ENCODE results near the gene TMEM200A.
"Not testable (repeated sequence)": the region's sequence is repeated elsewhere in the genome, so short reads cannot be mapped to it uniquely, and the experiment has no call there.

TMEM200A gene
- total RNA-seq, result 14.5 to 28.0 reads per million in 2 experiments

DNA sequence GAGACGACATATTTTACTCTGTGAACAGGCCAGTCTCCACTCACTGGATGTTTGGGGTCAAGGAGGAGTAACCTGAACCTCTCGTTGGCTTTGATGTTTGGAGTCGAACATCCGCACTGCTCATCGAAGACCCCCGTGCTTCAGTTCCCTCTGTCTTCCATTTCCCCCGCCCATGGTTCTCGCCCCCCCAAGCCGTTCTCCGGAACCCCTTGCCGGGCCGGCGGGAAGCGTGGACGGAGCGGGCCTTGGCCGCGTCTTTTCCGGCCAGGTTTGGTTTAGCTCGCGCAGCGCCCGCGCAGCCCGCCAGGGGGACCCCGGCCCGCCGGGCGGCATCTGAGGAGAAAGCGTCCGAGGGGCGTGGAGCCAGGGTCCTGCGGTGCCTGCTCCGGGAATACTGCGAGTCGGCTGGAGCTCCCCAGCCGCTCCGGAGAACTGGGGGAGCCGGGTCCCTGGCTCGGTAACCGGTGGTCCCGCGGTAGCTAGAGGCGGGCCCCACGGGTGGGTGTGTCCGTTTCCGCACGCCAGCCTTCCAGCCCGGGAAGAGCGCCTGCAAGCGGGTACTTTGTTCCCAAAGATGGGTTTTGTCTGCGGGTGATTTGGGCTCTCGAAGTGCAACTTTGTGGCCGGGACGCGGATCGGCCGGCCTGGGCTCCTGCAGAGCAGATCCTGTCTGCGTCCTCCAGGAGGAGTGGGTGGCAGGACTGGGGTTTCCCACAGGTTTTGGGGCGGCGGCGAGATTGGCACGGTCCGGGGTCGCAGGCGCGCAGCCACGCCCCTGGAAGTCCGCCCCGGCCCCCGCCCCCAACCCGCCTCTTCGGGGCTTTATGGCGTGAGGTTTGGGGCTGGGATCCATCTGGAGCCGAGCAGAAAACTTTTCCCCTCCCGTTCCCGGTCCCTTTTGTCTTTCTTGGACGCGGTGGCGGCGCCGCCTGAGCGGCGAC lies at the start of gene TMEM200A:
Gene TMEM200A (plus strand): TSS at position 852 of the 941 bp plus-strand sequence. CDS start 74,406 bp downstream, outside the sequence.
- no peak for DNase-seq (ENCODE audit: low read depth)

DNA sequence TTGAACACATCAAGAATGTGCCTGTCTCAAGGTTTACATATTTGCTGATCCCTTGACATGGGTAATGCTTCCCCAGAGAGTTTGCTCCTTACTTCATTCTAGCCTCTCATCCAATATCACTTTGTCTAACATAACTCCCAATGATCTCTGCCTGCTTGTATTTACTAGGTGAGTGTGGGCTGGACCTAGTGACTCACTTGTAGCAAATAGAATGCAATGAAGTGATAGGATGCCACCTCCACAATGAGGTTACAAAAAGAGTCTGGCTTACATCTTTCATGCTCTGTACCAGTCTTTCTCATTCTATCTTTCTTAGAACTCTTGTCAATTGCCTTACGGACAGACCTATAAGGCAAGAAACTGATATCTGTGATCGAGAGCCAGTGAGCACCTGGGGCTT lies 44.9 kb upstream of the TMEM200A start:
- no peak for DNase-seq (ENCODE audit: low read depth)

- DNase-seq (ENCODE audit: low read depth), result peak; percentile 38
Observed at GRCh38 chr6:130322673-130323268, 43.0 kb upstream of the TMEM200A start.

DNA sequence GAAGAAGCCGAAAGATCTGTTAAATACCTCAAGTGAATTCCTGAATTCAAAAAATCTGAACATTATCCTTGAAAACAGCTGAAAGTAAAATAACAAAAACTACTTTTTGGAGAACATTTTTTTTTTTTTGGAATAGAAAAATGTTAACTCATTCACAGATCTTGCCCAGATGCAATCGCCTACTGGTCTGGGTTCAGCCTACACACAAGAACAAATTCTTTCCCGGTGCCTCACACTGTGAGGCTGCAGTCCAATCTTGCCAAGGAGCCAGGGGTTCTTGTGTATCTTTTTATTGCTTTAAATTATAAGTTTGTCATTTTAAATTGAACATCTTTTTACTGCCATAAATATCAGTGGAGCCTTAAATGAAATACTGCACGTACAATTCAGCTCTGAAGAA lies 41.2 kb upstream of the TMEM200A start:
- no peak for DNase-seq (ENCODE audit: low read depth)

- DNase-seq (ENCODE audit: low read depth), result no peak
Observed at GRCh38 chr6:130326496-130326895, 39.3 kb upstream of the TMEM200A start.

- no peak for DNase-seq (ENCODE audit: low read depth)
Observed at GRCh38 chr6:130337534-130337933, 28.3 kb upstream of the TMEM200A start.

DNA sequence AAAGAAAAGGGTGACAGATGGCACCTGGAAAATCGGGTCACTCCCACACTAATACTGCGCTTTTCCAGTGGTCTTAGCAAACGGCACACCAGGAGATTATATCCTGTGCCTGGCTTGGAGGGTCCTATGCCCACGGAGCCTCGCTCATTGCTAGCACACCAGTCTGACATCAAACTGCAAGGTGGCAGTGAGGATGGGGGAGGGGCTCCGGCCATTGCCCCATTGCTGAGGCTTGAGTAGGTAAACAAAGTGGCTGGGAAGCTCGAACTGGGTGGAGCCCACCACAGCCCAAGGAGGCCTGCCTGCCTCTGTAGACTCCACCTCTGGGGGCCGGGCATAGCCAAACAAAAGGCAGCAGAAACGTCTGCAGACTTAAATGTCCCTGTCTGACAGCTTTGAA lies 19.5 kb upstream of the TMEM200A start:
- DNase-seq (ENCODE audit: low read depth), result not testable (repeated sequence)

DNA sequence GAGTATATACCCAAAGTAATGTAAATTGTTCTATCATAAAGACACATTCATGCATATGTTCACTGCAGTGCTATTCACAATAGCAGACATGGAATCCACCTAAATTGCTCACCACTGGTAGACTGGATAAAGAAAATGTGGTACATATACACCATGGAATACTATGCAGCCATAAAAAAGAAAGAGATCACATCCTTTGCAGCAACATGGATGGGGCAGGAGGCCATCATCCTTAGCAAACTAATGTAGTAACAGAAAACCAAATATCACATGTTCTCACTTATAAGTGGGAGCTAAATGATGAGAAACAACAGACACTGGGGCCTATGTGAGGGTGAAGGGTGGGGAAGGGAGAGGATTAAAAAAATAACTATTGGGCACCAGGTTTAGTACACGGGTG lies 11.5 kb upstream of the TMEM200A start:
- DNase-seq (ENCODE audit: low read depth), result no peak

- no peak for DNase-seq (ENCODE audit: low read depth)
Observed at GRCh38 chr6:130355572-130355971, 10.2 kb upstream of the TMEM200A start.

DNA sequence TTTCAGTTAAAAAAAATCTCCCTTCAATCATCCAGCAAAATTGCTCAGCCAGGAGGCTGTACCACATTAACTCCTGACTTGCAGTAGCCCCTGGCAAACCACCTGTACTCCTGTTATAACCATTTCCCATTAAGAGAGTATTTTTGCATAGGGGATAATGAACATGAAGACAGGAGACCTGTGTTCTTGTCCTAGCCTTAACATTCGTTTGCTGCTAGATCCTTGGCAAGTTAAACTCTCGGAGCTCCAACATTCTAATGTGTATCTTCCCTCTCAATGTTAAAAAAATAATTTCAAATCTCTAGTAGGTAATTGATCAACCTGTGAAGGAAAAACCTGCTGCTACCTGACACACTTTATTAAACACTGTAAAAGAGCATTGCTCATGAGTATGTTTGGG lies 8.4 kb upstream of the TMEM200A start:
- no peak for DNase-seq (ENCODE audit: low read depth)

GRCh38 chr6:130359736-130360135 lies 6.1 kb upstream of the TMEM200A start:
- DNase-seq (ENCODE audit: low read depth), result no peak

DNA sequence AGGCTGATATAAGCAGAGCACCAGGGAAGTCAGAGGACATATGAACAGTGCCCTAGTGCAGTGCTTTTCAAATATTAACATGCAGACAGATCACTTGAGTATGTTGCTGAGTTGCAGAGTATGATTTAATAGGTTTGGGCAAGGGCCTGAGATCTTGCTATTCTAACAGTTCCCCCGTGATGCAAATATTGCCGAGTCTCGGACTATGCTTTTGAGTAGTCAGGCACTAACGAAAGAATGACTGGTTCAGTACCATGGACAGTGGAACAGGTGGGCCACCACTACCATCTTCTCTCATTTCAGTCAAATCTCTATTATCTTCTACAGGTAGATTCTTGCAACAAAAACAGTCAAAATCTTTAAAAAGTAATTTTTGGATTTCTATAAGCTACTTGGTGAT lies 3.7 kb upstream of the TMEM200A start:
- no peak for DNase-seq (ENCODE audit: low read depth)

DNA sequence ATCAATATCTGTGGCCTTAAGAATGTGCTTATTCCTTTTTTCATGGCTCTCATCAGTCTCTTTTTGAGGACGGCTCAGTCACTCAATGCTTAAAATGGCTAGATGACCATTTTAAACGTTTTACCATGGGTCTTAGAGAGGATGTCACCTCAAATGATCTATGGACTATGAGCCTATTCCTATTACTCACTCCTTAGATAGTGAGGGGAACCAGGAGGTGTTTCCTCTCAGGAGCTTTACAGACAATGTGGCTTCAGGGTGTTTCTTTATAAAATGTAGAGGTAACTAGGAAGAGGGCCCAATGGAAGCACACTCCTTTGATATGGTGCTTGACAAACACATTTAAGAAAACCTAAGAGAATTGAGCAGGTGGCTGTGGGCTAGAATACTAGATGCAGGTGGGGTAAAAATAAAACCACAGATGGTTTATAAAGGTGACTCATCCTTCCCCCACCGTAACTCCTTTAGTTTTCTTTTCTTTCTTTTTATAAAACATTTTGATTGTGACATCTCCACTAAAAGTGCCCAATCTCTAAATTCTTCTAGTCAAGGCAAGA lies 1.5 kb upstream of the TMEM200A start:
- no peak for DNase-seq (ENCODE audit: low read depth)

DNA sequence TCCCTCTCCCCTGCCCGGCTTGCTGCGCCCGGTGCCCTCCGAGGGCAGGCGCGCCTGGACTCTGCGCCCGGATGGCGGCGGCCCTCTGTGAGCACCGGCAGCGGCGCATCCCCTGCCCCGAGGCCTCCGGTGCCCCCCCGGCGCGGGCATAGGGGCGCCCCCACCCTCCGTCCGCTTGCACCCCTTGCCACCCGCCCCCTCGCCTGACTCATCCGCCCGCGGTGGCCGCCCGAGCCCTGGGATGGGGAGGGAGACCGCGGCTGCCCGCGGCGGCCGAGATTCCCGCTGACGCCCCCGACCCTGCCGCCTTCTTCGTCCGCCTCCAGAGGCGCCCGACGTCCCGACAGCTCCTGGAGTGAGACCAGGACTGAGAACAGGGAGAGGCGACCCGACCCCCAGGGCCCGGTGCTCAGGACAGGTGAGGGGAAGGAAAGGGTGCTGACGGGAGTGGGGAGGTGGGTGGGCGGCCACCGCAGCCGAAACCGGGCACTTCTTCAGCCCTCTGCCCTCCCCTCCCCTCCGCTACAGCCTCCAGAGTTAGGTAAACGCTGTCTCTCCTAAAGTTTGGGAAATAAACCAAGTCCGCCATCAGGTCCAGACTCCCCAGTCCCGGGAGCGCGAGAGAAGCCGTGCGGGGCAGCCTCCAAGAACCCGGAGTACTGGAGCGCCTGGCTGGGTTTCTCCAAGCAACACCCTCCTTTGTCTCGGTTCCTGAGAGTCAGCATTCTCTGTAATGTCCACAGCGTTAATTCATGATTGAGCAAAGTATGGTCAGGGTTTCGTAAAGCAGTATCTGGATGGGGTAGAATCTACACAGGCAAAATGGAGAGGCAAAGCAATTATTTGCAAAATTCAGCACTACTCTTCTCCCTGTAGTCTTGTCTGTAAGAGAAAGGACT lies 539 bp downstream of the TMEM200A start:
- no peak for DNase-seq (ENCODE audit: low read depth)

GRCh38 chr6:130367767-130368166 lies 1.9 kb downstream of the TMEM200A start:
- DNase-seq (ENCODE audit: low read depth), result no peak

- no peak for DNase-seq (ENCODE audit: low read depth)
Observed at GRCh38 chr6:130368576-130368975, 2.8 kb downstream of the TMEM200A start.

GRCh38 chr6:130369831-130370230 lies 4.0 kb downstream of the TMEM200A start:
- no peak for DNase-seq (ENCODE audit: low read depth)

DNA sequence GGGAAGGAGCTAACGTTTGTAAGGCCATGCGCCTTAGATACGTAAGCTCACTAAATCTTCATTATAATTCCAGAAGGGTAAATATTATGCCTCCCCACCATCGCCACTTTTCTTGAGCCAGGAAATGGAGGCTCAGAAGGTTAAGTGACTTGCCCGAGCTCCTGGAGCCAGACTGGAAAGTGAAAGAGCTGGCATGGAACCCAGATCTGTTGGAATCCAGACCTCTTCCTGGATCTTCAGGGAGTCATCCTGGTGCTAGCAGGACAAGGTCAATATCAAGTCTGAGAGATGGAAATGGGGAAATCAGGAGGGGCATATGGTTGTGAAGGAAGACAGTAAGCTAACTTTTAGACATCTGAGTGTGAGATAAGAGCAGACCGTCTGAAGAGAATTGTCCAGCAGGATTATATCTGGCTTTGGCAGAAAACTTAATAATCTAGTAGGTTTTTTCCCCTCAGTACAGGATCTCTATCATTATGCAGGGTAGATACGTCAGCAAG lies 6.2 kb downstream of the TMEM200A start:
- DNase-seq (ENCODE audit: low read depth), result no peak

DNA sequence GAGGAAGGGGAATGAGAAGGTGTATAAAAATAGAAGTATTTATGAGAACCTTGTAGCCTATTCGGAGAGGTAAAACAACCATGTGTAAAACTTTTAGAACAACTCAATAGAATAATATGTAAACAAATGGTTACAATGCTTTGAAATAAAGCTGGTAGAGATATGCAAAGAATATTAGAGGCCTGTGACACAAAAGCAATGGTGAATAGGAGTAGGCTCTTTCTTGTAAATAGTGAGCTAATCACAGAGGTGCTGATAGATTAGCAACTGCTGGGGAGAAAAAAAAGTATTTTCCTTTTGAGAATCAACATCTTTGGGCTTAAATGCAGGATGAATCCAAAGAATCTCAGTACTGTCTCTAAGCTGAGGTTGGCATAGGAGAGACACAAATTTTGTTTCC lies 7.0 kb downstream of the TMEM200A start:
- DNase-seq (ENCODE audit: low read depth), result no peak

DNA sequence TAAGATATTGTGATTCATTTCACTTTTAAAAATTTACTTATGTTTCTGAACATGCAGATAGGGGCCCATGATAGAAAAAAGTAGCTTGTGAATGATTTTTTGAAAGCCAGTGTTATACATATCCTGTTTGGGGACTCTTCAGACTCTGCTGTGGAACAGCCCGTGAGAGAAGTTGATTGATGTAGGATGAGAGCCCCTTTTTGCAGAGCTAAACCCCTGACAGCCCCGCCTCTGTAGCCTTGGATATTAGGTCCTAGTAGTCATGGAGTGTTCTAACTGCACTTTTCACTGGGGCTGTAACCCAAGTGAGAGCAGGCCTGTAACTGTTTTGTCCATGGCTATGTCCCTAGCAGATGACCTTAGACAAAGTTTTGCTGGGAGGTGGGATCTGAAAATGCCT lies 8.2 kb downstream of the TMEM200A start:
- DNase-seq (ENCODE audit: low read depth), result no peak

- no peak for DNase-seq (ENCODE audit: low read depth)
Observed at GRCh38 chr6:130376936-130377335, 11.1 kb downstream of the TMEM200A start.

- DNase-seq (ENCODE audit: low read depth), result no peak
Observed at GRCh38 chr6:130377371-130377770, 11.6 kb downstream of the TMEM200A start.

Measured in T follicular helper cell (primary cell).